Effector CD4-positive, alpha-beta T cell (primary cell): Measurements from ENCODE around the gene CENPM.

ENCODE experiments used
- DNase-seq: peaks from one replicate; pipeline ENCODE4 v3.0.0-alpha.2; 2020

Gene CENPM

DNA sequence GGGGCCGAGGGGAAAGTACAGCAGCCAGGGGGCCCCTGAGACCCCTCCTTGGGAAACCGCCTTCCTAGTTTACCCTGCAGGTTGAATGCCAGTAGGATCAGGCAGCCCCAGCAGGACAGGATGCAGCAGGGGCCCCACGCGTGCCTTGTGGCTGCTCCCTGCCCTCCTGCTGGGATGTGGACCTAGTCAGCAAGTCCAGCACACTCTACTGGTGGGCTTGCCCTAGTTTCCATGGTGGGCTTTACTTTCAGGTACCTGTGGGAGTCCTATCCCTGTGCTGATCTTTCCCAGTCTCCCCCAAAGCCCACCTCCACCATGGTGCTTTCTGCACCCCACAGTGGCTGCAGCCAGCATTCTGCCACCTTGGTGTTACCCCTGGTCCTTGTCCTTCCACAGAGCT lies 54.2 kb downstream of the CENPM start:
- no peak for DNase-seq

DNA sequence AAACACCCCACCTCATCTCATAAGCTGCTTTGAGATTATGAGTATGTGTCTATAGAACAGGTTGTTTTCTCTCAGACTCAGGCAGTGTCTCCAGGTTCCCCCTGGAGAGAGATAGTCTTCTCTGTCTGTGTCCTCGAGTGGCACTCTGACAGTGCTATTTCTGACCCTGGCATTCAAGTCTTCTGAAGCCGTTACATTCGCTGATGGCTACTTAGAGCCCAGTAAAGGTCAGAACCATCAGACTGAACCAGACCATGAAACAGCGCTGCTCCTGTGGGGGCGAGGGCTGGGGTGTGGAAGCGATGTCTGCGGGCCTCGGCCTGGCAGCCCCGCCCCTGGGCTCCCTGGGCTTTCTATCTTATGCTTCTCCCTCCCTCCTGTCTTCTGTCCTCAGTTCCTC lies 55.5 kb downstream of the CENPM start:
- DNase-seq, result no peak
